Testis (tissue), 3 donors: ENCODE results near the gene FCRL6. TPM values are rescaled to one million over a fixed set of nuclear protein-coding genes. Genes with fewer than 3 reads are reported as not detected.

Experiments
- DNase-seq: peaks from one replicate; pipeline ENCODE4 v3.0.0-alpha.2; 2019
- H3K27ac ChIP-seq, 2 donors: fragments of 200-600 bp; sonication (generic); one replicate each; pipeline ENCODE4 v1.5.1; 2019
- H3K27me3 ChIP-seq: fragments of 200-600 bp; sonication (generic); one replicate; pipeline ENCODE4 v1.5.1; 2019
- H3K36me3 ChIP-seq: fragments of 200-600 bp; sonication (generic); one replicate; pipeline ENCODE4 v1.5.1; 2017; ENCODE audit warnings: low read depth; ENCODE audit errors: missing control alignments
- H3K4me1 ChIP-seq: fragments of 200-600 bp; sonication (generic); one replicate; pipeline ENCODE4 v1.5.1; 2019
- H3K4me3 ChIP-seq, 2 donors: fragments of 200-600 bp; sonication (generic); one replicate each; pipeline ENCODE4 v1.5.1; 2017 to 2019
- H3K9me3 ChIP-seq: fragments of 200-600 bp; sonication (generic); one replicate; pipeline ENCODE4 v1.5.1; 2017
- CTCF ChIP-seq, 3 experiments: fragments of 450-650 bp in 2 of 3; fragments of 200-600 bp in 1 of 3; sonication (generic) in 1 of 3; IDR thresholded peaks; one replicate each; pipeline ENCODE4 v1.5.1; 2016 to 2019; ENCODE audit warnings: antibody characterized with exemption in 3 of 3, mild to moderate bottlenecking in 2 of 3, moderate library complexity in 1 of 3
- POLR2A ChIP-seq: fragments of 450-650 bp; IDR thresholded peaks from one replicate; pipeline ENCODE4 v1.6.1; 2017; ENCODE audit warnings: antibody characterized with exemption, mild to moderate bottlenecking, moderate library complexity
- WGBS, 2 donors: methylation state at CpG; one replicate each; pipeline ENCODE4 v1.1.5; 2018; 5-methylcytosine and 5-hydroxymethylcytosine counted together
- intact Hi-C: fragments of 100-400 bp; cut with DNase I; formaldehyde crosslinking; loops from one replicate; pipeline ENCODE4 v1.15.1; 2023; ENCODE audit warnings: low total_unique reads
- polyA plus RNA-seq: library from polyadenylated mRNA; stranded (reverse); fragments of 350-450 nt; fragmentation: Illumina TruSeq; extraction: RNeasy Lipid Tissue Mini Kit (QIAGEN cat#74804); gene quantifications from one replicate; pipeline ENCODE4 v1.2.3, GENCODE V29; 2014; ENCODE audit warnings: low read depth, low replicate concordance; ENCODE audit not compliant: insufficient read depth
- total RNA-seq, 2 donors: library from RNA; depleted of rRNA; stranded (reverse); fragments of >200 nt; gene quantifications; one replicate each; pipeline ENCODE4 v1.2.3, GENCODE V29; 2016

FCRL6 gene
- total and polyA plus RNA-seq, 3 donors from 2014 or later = 0.56 to 1.3 TPM; not detected in 1

- no peak overlapping the region for H3K27ac ChIP-seq
- DNase-seq = no peak
- no peaks in the 10 kb centered on the region for H3K9me3 ChIP-seq
- no peaks in the 10 kb centered on the region for H3K36me3 ChIP-seq
- peaks cover 17% of the 10 kb centered on the region for H3K4me1 ChIP-seq
- TF ChIP-seq POLR2A (no peak), CTCF (IDR thresholded peaks at IDR 0.05) (no peak)
- intact Hi-C loops = no loop called here
- WGBS, 2 donors = 44 to 72% methylated on average over 1 of the region's 1 CpG
- no peaks in the 10 kb centered on the region for H3K27me3 ChIP-seq
- no peak overlapping the region for H3K4me3 ChIP-seq
Observed at GRCh38 chr1:159783724-159784123, 18.4 kb upstream of the FCRL6 start.

GRCh38 chr1:159786465-159786864 lies 15.7 kb upstream of the FCRL6 start:
- intact Hi-C loops = no loop called here
- WGBS, 2 donors = 27 to 46% methylated on average over 3 of the region's 3 CpGs
- Histone ChIP-seq H3K27ac (no peak overlapping the region), H3K9me3 (no peaks in the 10 kb centered on the region), H3K4me1 (no peaks in the 10 kb centered on the region), H3K4me3 (no peak overlapping the region), H3K27me3 (no peaks in the 10 kb centered on the region), H3K36me3 (no peaks in the 10 kb centered on the region)
- TF ChIP-seq CTCF (IDR thresholded peaks at IDR 0.05) = no peak
- TF ChIP-seq POLR2A = no peak
- no peak for DNase-seq

GRCh38 chr1:159786966-159787365 lies 15.2 kb upstream of the FCRL6 start:
- Histone ChIP-seq H3K27me3 (no peaks in the 10 kb centered on the region), H3K4me1 (no peaks in the 10 kb centered on the region), H3K9me3 (no peaks in the 10 kb centered on the region), H3K4me3 (no peak overlapping the region), H3K36me3 (no peaks in the 10 kb centered on the region), H3K27ac (no peak overlapping the region)
- TF ChIP-seq POLR2A (no peak), CTCF (IDR thresholded peaks at IDR 0.05) (no peak)
- 65 to 66% methylated on average over 3 of the region's 3 CpGs for WGBS, 2 donors
- DNase-seq = no peak
- intact Hi-C loops = no loop called here

GRCh38 chr1:159790237-159790917 lies 11.8 kb upstream of the FCRL6 start:
- H3K36me3 ChIP-seq = no peaks in the 10 kb centered on the region
- no peak overlapping the region for H3K27ac ChIP-seq
- H3K27me3 ChIP-seq = no peaks in the 10 kb centered on the region
- no peak for DNase-seq
- H3K4me3 ChIP-seq = no peak overlapping the region
- WGBS, 2 donors = 39 to 41% methylated on average over 2 of the region's 2 CpGs
- TF ChIP-seq POLR2A (no peak), CTCF (IDR thresholded peaks at IDR 0.05) (peak in 2 of 3 experiments; percentile 43 to 49)
- no peaks in the 10 kb centered on the region for H3K4me1 ChIP-seq
- intact Hi-C loops = no loop called here
- H3K9me3 ChIP-seq = no peaks in the 10 kb centered on the region

GRCh38 chr1:159791031-159791430 lies 11.1 kb upstream of the FCRL6 start:
- 71 to 73% methylated on average over 3 of the region's 3 CpGs for WGBS, 2 donors

More at GRCh38 chr1:159791031-159791430, 11.1 kb upstream of the FCRL6 start:
- intact Hi-C loops = no loop called here
- DNase-seq = no peak
- no peak overlapping the region for H3K4me3 ChIP-seq
- no peak for TF ChIP-seq CTCF (IDR thresholded peaks at IDR 0.05)
- no peak for TF ChIP-seq POLR2A
- H3K4me1 ChIP-seq = no peaks in the 10 kb centered on the region
- no peak overlapping the region for H3K27ac ChIP-seq
- H3K9me3 ChIP-seq = no peaks in the 10 kb centered on the region
- no peaks in the 10 kb centered on the region for H3K36me3 ChIP-seq
- no peaks in the 10 kb centered on the region for H3K27me3 ChIP-seq
